ENCODE results near the gene BCL2.

Gene BCL2

GRCh38 chr18:63151539-63151938 is 168.0 kb downstream of the BCL2 start:
- ChIA-PET CTCF (interaction anchor here (0.6 to 10.0 kb wide), 4 partner anchors 10 to 181 kb away, joined by 3 to 122 read pairs (median 76); no protein-coding TSS in a partner anchor), POLR2A (no interaction called here)
- no peak overlapping the region for H3K4me3 ChIP-seq (ENCODE audit: control insufficient read depth in 1 of 7, extremely low read depth in 1 of 7, insufficient read depth in 4 of 7, low read depth in 2 of 7, low read length in 6 of 7)
- DNase-seq = no peak
- 100% methylated on average over 2 of the region's 5 CpGs for WGBS (ENCODE audit: insufficient coverage)
- H3K4me1 ChIP-seq (ENCODE audit: control extremely low read depth in 1 of 4, control insufficient read depth in 4 of 4, insufficient read depth in 4 of 4, low read length in 3 of 4) = peaks cover 0 to 13% (median 5%) of the 10 kb centered on the region in 4 experiments
- H3K27me3 ChIP-seq (replicated peaks in 2 of 5; ENCODE audit: control insufficient read depth in 4 of 5, insufficient read depth in 5 of 5, low read length in 4 of 5) = no peaks in the 10 kb centered on the region
- peaks cover 0 to 3% (median 0%) of the 10 kb centered on the region in 4 experiments for H3K36me3 ChIP-seq (ENCODE audit: control insufficient read depth in 4 of 4, insufficient read depth in 4 of 4, low read length in 3 of 4)
- no peak overlapping the region for H3K27ac ChIP-seq (ENCODE audit: insufficient read depth in 1 of 2, low read depth in 1 of 2, low read length in 2 of 2, poor library complexity in 1 of 2, severe bottlenecking in 2 of 2)
- H3K9me3 ChIP-seq (ENCODE audit: control extremely low read depth in 1 of 5, control insufficient read depth in 4 of 5, insufficient read depth in 2 of 5, low read depth in 1 of 5, low read length in 4 of 5) = no peaks in the 10 kb centered on the region

- no peaks in the 10 kb centered on the region for H3K9me3 ChIP-seq (ENCODE audit: control extremely low read depth in 1 of 5, control insufficient read depth in 4 of 5, insufficient read depth in 2 of 5, low read depth in 1 of 5, low read length in 4 of 5)
- H3K4me3 ChIP-seq (ENCODE audit: control insufficient read depth in 1 of 7, extremely low read depth in 1 of 7, insufficient read depth in 4 of 7, low read depth in 2 of 7, low read length in 6 of 7) = no peak overlapping the region
- ChIA-PET CTCF (interaction anchor here (0.6 to 10.0 kb wide), 4 partner anchors 10 to 182 kb away, joined by 3 to 122 read pairs (median 76); no protein-coding TSS in a partner anchor), POLR2A (no interaction called here)
- H3K27ac ChIP-seq (ENCODE audit: insufficient read depth in 1 of 2, low read depth in 1 of 2, low read length in 2 of 2, poor library complexity in 1 of 2, severe bottlenecking in 2 of 2) = no peak overlapping the region
- no peaks in the 10 kb centered on the region for H3K27me3 ChIP-seq (replicated peaks in 2 of 5; ENCODE audit: control insufficient read depth in 4 of 5, insufficient read depth in 5 of 5, low read length in 4 of 5)
- WGBS (ENCODE audit: insufficient coverage) = 100% methylated on average over 3 of the region's 4 CpGs
- H3K36me3 ChIP-seq (ENCODE audit: control insufficient read depth in 4 of 4, insufficient read depth in 4 of 4, low read length in 3 of 4) = peaks cover 0 to 3% (median 0%) of the 10 kb centered on the region in 4 experiments
- no peak for DNase-seq
- H3K4me1 ChIP-seq (ENCODE audit: control extremely low read depth in 1 of 4, control insufficient read depth in 4 of 4, insufficient read depth in 4 of 4, low read length in 3 of 4) = peaks cover 0 to 13% (median 5%) of the 10 kb centered on the region in 4 experiments
Observed at GRCh38 chr18:63150942-63151421, 168.6 kb downstream of the BCL2 start.

GRCh38 chr18:63150326-63150725 is 169.2 kb downstream of the BCL2 start:
- POLR2A ChIA-PET = no interaction called here
- no peak for DNase-seq
- H3K36me3 ChIP-seq (ENCODE audit: control insufficient read depth in 4 of 4, insufficient read depth in 4 of 4, low read length in 3 of 4) = peaks cover 0 to 3% (median 0%) of the 10 kb centered on the region in 4 experiments
- H3K4me3 ChIP-seq (ENCODE audit: control insufficient read depth in 1 of 7, extremely low read depth in 1 of 7, insufficient read depth in 4 of 7, low read depth in 2 of 7, low read length in 6 of 7) = no peak overlapping the region
- CTCF ChIA-PET = interaction anchor here (6.6 to 10.0 kb wide), 3 partner anchors 9 to 19 kb away, joined by 39 to 122 read pairs (median 112); no protein-coding TSS in a partner anchor
- no peaks in the 10 kb centered on the region for H3K9me3 ChIP-seq (ENCODE audit: control extremely low read depth in 1 of 5, control insufficient read depth in 4 of 5, insufficient read depth in 2 of 5, low read depth in 1 of 5, low read length in 4 of 5)
- H3K27me3 ChIP-seq (replicated peaks in 2 of 5; ENCODE audit: control insufficient read depth in 4 of 5, insufficient read depth in 5 of 5, low read length in 4 of 5) = no peaks in the 10 kb centered on the region
- WGBS (ENCODE audit: insufficient coverage) = 80% methylated on average over 5 of the region's 8 CpGs
- peaks cover 0 to 6% (median 0%) of the 10 kb centered on the region in 4 experiments for H3K4me1 ChIP-seq (ENCODE audit: control extremely low read depth in 1 of 4, control insufficient read depth in 4 of 4, insufficient read depth in 4 of 4, low read length in 3 of 4)
- H3K27ac ChIP-seq (ENCODE audit: insufficient read depth in 1 of 2, low read depth in 1 of 2, low read length in 2 of 2, poor library complexity in 1 of 2, severe bottlenecking in 2 of 2) = no peak overlapping the region

DNA sequence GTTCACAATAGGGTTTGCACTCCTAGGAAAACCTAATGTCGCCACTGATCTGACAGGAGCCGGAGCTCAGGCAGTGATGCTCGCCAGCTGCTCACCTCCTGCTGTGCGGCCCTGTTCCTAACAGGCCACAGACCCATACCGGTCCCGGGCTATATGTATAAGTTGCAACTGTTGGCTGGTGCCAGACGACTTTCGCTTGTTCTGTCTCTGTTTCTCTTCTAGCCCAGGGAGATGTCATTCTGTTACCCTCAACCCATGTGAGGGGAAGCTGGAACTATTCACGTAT is 170.3 kb downstream of the BCL2 start:
- Histone ChIP-seq H3K9me3 (ENCODE audit: control extremely low read depth in 1 of 5, control insufficient read depth in 4 of 5, insufficient read depth in 2 of 5, low read depth in 1 of 5, low read length in 4 of 5) (no peaks in the 10 kb centered on the region), H3K36me3 (ENCODE audit: control insufficient read depth in 4 of 4, insufficient read depth in 4 of 4, low read length in 3 of 4) (peaks cover 0 to 3% (median 0%) of the 10 kb centered on the region in 4 experiments), H3K4me3 (ENCODE audit: control insufficient read depth in 1 of 7, extremely low read depth in 1 of 7, insufficient read depth in 4 of 7, low read depth in 2 of 7, low read length in 6 of 7) (no peak overlapping the region), H3K27me3 (replicated peaks in 2 of 5; ENCODE audit: control insufficient read depth in 4 of 5, insufficient read depth in 5 of 5, low read length in 4 of 5) (no peaks in the 10 kb centered on the region), H3K4me1 (ENCODE audit: control extremely low read depth in 1 of 4, control insufficient read depth in 4 of 4, insufficient read depth in 4 of 4, low read length in 3 of 4) (no peaks in the 10 kb centered on the region), H3K27ac (ENCODE audit: insufficient read depth in 1 of 2, low read depth in 1 of 2, low read length in 2 of 2, poor library complexity in 1 of 2, severe bottlenecking in 2 of 2) (no peak overlapping the region)
- ChIA-PET POLR2A (no interaction called here), CTCF (interaction anchor here (12.1 kb wide), 1 partner anchor 18 kb away, joined by 97 read pairs; no protein-coding TSS in a partner anchor)
- no peak for DNase-seq
- WGBS (ENCODE audit: insufficient coverage) = 98% methylated on average over 9 of the region's 9 CpGs

GRCh38 chr18:63148449-63149301 is 170.9 kb downstream of the BCL2 start:
- Histone ChIP-seq H3K4me1 (ENCODE audit: control extremely low read depth in 1 of 4, control insufficient read depth in 4 of 4, insufficient read depth in 4 of 4, low read length in 3 of 4) (peaks cover 0 to 2% (median 0%) of the 10 kb centered on the region in 4 experiments), H3K27me3 (replicated peaks in 2 of 5; ENCODE audit: control insufficient read depth in 4 of 5, insufficient read depth in 5 of 5, low read length in 4 of 5) (no peaks in the 10 kb centered on the region), H3K9me3 (ENCODE audit: control extremely low read depth in 1 of 5, control insufficient read depth in 4 of 5, insufficient read depth in 2 of 5, low read depth in 1 of 5, low read length in 4 of 5) (no peaks in the 10 kb centered on the region), H3K36me3 (ENCODE audit: control insufficient read depth in 4 of 4, insufficient read depth in 4 of 4, low read length in 3 of 4) (peaks cover 0 to 3% (median 0%) of the 10 kb centered on the region in 4 experiments), H3K4me3 (ENCODE audit: control insufficient read depth in 1 of 7, extremely low read depth in 1 of 7, insufficient read depth in 4 of 7, low read depth in 2 of 7, low read length in 6 of 7) (no peak overlapping the region), H3K27ac (ENCODE audit: insufficient read depth in 1 of 2, low read depth in 1 of 2, low read length in 2 of 2, poor library complexity in 1 of 2, severe bottlenecking in 2 of 2) (no peak overlapping the region)
- ChIA-PET POLR2A (no interaction called here), CTCF (interaction anchor here (12.1 kb wide), 1 partner anchor 18 kb away, joined by 97 read pairs; no protein-coding TSS in a partner anchor)
- no peak for DNase-seq
- WGBS (ENCODE audit: insufficient coverage) = 95% methylated on average over 11 of the region's 14 CpGs

DNA sequence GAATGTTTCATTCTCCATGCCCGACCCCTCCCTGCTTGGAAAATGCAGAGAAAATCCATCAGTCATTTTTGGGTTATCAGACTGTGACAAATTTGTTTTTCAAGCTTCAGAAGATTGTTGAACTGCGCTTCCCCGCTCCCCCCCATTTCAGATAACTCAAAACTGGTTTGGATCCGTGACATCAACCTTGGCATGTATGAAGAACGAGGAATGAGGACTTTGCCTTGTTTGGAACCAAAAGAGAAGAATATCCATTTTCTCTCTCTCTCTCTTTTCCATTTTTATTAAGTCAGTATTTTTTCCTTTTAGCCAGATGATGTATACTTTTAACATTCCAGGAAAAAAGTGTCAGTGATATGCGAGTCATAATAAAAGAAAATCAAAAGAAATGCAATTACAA is 171.6 kb downstream of the BCL2 start:
- ChIA-PET POLR2A (no interaction called here), CTCF (interaction anchor here (12.1 kb wide), 1 partner anchor 17 kb away, joined by 97 read pairs; no protein-coding TSS in a partner anchor)
- no peak overlapping the region for H3K4me3 ChIP-seq (ENCODE audit: control insufficient read depth in 1 of 7, extremely low read depth in 1 of 7, insufficient read depth in 4 of 7, low read depth in 2 of 7, low read length in 6 of 7)
- no peaks in the 10 kb centered on the region for H3K9me3 ChIP-seq (ENCODE audit: control extremely low read depth in 1 of 5, control insufficient read depth in 4 of 5, insufficient read depth in 2 of 5, low read depth in 1 of 5, low read length in 4 of 5)
- no peaks in the 10 kb centered on the region for H3K27me3 ChIP-seq (replicated peaks in 2 of 5; ENCODE audit: control insufficient read depth in 4 of 5, insufficient read depth in 5 of 5, low read length in 4 of 5)
- 100% methylated on average over 3 of the region's 6 CpGs for WGBS (ENCODE audit: insufficient coverage)
- no peak overlapping the region for H3K27ac ChIP-seq (ENCODE audit: insufficient read depth in 1 of 2, low read depth in 1 of 2, low read length in 2 of 2, poor library complexity in 1 of 2, severe bottlenecking in 2 of 2)
- peaks cover 0 to 9% (median 5%) of the 10 kb centered on the region in 4 experiments for H3K4me1 ChIP-seq (ENCODE audit: control extremely low read depth in 1 of 4, control insufficient read depth in 4 of 4, insufficient read depth in 4 of 4, low read length in 3 of 4)
- no peak for DNase-seq
- peaks cover 0 to 3% (median 0%) of the 10 kb centered on the region in 4 experiments for H3K36me3 ChIP-seq (ENCODE audit: control insufficient read depth in 4 of 4, insufficient read depth in 4 of 4, low read length in 3 of 4)

Measured in common myeloid progenitor, CD34-positive (primary cell).